ENCODE results near the gene UROC1. TPM values are rescaled to one million over a fixed set of nuclear protein-coding genes. Genes with fewer than 3 reads are reported as not detected.

Gene UROC1
- under 1 TPM; 0.09 to 0.29 (median 0.10) TPM for polyA plus RNA-seq (ENCODE audit: insufficient read length in 3 of 3)
- long read RNA-seq, donor 1 = 0 reads
- long read RNA-seq, donor 2 = 0 reads
- long read RNA-seq, donor 3 = 0 reads
- long read RNA-seq, donor 4 = 0 reads
- long read RNA-seq, donor 5 = 0 reads
- long read RNA-seq, donor 6 = 0 reads
- long read RNA-seq, donor 7 = 0 reads
- long read RNA-seq, donor 8 = 0 reads
- long read RNA-seq, donor 9 = 0 reads
- long read RNA-seq, donor 10 = 0 reads
- long read RNA-seq, donor 11 = 0 reads
- long read RNA-seq, donor 12 = 0 reads
- long read RNA-seq, donor 13 = 0 reads
- long read RNA-seq, donor 14 = 0 reads
- long read RNA-seq, donor 15 = 0 reads
- long read RNA-seq, donor 16 = 0 reads

- no peak for DNase-seq (ENCODE audit: extremely low read depth in 1 of 11, low read depth in 9 of 11, low spot score in 4 of 11)
These were observed at the start of gene UROC1 for GRCh38 chr3:126517291-126517951. TSS of gene UROC1 (minus strand) at chr3:126517773. CDS start at chr3:126517719, 54 bp downstream.

GRCh38 chr3:126562737-126563276 is 45.2 kb upstream of the UROC1 start:
- no peak for DNase-seq (ENCODE audit: extremely low read depth in 1 of 11, low read depth in 9 of 11, low spot score in 4 of 11)

DNA sequence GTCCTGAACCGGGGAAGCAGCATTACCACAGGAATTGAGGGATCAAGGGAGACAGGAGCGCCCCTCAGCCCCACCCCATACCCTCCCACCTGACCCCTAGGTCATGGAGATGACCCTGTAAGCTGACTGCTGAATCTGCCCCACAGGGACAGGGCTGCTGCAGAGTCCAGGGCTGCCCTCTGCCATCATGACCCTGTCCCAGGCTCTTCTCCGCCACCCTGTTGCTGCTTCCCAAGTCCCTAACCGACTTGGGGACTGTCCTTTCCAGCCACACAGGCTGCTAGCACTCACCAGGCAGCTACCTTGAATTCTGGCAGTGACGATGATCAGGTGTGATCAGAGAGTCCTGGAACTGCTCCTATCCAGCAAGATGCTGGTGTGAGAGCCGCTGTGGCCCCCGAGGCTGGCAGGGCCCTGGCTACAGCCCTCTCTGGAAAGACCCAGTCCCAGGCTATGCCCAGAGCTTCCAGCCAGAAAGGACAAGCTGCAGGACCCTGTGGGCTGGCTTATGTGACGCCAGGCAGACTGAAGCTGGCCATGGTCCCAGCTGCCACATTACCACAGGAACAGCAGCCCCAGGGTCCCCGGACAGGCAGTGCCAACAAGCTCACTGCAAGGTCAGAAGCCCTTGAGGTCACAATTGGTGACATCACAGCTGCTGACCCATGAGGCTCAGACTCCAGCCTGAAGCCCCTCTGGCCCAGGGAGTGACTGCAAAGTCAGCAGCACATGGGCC is 40.9 kb upstream of the UROC1 start, which contains the start of gene C3orf22:
Gene C3orf22, minus strand, starts transcription at position 597 of the 736 bp plus-strand sequence. CDS start 5,542 bp downstream, outside the sequence.
- no peak for DNase-seq (ENCODE audit: extremely low read depth in 1 of 11, low read depth in 9 of 11, low spot score in 4 of 11)

GRCh38 chr3:126557761-126558160 is 40.2 kb upstream of the UROC1 start:
- DNase-seq (ENCODE audit: extremely low read depth in 1 of 11, low read depth in 9 of 11, low spot score in 4 of 11) = no peak

DNA sequence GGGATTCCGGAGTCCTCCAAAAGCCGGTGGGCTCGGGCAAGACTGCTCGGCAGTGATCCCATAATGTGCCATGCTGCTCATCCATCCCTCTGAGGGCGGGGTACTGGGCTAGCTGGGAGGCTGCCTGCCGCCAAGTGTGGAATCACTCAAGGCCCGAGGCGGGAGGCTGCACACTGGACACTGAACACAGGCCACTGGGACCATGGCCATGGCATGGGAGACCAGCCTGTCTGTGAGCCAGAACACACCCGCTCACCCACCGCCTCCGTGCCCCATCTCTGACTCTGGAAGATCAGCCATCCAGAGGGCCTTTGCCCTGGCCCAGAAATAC is 39.8 kb upstream of the UROC1 start:
- no peak for DNase-seq (ENCODE audit: extremely low read depth in 1 of 11, low read depth in 9 of 11, low spot score in 4 of 11)

DNA sequence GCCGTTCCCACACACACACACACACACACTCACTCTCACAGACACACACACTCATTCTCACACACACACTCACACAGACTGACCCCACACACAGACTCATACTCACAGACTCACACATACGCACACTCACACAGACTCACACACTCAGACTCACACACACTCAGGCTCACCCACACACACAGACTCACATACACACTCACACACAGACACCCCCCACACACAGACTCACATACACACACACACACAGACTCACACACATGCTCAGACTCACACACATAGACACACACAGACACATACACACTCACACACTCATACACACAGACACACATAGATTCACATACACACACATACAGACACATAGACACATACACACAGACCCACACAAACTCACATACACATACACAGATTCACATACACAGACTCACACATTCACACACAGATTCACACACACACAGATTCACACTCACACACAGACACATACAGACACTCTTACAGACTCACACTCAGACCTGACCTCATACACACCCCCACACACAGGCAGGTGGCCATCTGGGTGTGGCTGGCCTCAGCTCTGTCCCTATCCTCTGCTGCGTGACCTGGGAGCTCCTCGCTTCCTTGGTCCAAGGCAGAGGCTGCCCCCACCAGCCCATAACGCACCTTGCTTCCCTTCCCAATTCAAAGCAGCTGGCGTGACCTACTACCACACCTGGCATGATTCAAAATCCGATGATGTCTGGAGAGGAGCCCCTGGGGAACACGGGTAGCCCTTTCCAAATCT is 39.3 kb upstream of the UROC1 start:
- DNase-seq (ENCODE audit: extremely low read depth in 1 of 11, low read depth in 9 of 11, low spot score in 4 of 11) = no peak

DNA sequence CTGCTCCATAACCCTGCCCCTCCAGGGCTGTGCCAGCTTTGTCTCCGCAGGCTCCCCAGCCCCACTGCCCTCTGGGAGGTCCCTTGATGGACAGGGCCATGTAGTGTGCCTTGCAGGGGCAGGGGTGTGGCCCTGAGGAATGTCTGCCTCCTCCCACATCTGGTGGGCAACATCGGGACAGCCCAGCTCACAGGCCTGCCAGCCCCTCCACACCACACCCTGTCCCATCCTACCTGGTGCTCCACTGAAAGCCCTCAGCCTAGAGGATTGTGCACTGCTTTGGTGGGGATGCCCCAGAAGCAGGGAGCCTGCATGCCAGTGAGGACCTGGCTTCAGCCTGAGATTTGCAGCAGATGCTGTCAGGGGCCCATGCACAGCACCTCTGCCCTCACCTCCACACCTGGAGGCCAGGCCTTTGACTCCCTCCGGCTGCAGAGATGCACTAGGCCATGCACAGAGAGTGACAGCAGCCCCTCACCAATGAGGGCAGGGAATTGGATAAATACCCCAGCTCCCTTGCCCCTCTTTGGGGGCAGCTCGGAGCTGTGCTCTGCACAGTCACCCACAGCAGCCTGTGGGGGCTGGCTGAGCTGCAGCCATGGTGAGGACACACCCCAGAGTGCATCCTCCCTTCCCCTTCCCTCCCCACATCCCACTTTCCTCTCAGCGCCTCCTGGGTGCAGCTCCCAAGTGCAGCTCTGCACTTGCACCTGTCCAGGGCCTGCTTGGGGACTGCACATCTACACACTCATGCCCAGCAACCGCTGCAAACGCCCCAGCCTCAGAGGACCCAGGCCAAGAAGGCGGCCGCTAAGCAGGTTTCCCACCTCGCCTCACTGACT is 38.4 kb upstream of the UROC1 start:
- DNase-seq (ENCODE audit: extremely low read depth in 1 of 11, low read depth in 9 of 11, low spot score in 4 of 11) = no peak

DNA sequence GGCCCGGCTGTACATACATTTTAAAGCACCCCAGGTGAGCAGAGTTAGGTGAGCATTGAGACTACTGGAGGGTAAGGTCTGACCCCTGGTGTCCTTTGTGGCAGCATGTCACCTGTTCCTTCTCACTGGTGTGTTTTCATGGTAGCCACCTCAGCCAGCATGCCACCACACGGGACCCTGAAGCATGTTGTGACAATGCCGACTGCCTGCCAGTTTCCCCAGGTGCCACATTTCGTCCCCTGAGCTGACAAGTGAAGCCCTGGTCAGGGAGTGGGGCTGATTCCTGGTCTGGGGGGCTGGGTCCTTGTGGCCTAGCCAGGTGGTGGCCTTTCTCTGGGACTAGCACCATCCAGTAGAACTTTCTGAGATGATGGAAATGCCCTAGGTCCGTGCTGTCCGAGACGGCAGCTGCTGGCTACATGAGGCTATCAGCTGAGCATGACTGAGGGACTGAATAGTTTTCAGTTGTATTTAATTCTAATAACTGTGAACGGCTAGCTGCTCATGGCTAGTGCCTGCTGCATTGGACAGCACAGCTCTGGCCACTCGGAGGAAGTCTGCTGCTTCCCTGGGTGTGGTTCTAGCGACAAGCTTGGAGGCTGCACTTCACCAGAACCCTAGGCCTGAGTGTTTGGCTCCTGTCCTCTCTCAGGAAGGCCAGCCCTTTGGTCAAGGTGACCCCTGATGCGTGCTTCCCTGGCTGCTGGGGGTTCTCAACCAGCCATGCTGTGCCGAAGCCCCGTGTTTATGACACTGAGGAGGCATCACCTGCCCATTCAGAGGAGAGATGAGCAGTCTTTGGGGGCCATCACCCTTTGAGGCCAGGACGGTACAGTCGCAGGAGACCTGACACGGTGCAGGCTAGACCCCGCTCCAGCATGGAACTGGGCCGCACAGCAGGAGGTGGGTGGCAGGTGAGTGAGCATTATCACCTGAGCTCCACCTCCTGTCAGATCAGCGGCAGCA is 37.3 kb upstream of the UROC1 start:
- no peak for DNase-seq (ENCODE audit: extremely low read depth in 1 of 11, low read depth in 9 of 11, low spot score in 4 of 11)

DNA sequence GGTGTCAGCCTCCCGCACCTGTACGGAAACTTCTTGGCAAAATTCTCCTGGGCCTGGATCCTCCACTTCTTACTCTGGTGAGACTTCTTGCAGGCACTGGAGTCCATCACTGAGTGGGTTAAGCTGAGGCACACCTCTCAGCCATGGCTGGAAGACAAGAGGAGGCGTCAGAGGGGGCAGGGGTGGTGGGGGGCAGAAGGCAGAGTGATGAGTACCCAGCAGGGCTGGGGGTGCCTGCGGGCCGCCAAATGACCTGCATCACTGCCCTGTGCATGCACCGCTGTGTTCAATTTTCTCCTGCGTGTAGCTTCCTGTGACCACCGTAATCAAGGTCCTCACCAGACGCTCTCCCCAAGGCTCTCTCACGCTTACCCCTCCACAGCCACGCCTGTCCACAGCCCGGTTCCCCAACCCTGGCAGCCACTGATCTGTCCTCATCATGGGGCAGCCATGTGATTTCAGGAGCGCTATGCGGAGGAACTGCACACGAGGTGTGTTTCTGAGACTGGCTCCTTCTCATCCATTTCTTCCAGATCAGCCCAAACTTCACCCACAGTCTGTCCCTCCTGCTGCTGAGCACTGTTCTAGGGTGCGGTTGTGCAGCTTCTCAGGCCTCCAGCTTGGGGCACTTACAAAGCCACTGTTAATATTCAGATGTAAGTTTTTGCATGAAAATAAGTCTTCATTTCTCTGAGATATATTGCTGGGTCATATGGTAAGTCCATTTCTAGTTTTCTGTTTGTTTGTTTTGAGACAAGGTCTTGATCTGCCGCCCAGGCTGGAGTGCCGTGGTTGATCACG is 35.9 kb upstream of the UROC1 start:
- DNase-seq (ENCODE audit: extremely low read depth in 1 of 11, low read depth in 9 of 11, low spot score in 4 of 11) = no peak

DNA sequence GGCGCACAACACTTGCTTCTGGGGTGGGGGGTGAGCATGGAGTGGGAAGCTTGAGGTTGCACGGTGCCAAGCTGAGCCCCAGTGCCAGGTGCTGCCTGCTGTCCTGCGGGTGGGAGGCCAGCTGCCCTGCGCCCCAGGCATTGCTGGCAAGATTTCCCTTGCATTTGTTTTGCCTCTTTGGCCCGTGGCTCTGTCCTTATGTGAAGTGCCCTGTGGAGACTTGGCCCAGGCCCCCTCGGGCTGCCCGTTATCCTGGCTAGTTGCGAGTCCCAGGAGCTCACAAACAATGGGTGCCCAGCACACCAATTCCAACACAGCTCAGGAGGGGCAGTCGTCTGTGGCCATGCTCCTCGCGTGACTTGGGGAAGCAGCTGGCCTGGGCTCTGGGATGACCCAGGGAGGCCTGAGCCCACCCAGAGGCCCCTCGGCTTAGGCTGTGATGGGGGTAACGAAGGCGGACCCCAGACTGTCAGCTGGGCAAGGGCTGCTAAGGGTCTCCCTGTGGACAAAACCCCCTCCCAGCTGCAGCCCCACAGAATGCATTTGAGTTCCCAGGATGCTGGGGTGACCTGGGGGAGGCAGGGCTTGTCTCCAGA is 35.2 kb upstream of the UROC1 start:
- no peak for DNase-seq (ENCODE audit: extremely low read depth in 1 of 11, low read depth in 9 of 11, low spot score in 4 of 11)

DNA sequence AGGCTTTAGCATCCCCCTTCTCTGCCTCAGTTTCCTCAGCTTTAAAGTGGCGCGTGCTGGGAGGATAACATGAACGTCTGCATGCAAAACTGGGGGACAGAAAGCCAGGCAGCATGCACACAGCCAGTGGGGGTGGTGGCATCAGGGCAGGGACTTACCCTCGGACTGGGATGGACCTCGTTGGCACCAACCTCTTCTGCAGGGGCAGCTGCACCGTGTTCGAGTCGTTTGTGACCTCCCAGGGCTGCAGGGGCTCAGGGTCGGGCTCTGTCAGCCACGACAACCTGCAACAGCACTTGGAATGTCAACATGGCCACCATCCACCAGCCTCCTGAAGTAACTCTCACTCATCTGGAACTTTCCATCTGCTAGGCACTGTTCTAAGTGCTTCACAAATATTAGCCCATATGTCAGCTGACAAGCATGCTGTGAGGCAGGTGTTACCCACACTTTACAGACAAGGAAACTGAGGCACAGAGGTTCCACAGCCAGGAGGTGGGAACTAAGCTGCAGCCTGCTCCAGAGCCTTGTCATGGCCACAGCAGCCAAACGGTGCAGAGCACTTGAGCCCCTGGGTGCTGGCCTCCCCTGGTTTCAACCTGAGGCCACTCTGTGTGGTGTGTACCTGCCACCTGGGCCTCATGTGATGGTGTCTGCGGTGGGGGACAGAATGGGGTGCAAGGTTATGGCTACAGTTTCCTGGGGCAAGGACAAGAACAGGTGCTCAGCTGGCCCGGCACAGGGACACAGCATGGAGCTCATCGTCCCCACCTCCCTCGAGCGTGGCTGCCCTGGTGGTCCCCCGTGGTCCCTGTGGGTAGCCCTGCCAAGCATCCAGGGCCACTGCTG is 34.5 kb upstream of the UROC1 start:
- DNase-seq (ENCODE audit: extremely low read depth in 1 of 11, low read depth in 9 of 11, low spot score in 4 of 11) = no peak

- no peak for DNase-seq (ENCODE audit: extremely low read depth in 1 of 11, low read depth in 9 of 11, low spot score in 4 of 11)
These were observed 33.7 kb upstream of the UROC1 start for GRCh38 chr3:126551121-126551838.

DNA sequence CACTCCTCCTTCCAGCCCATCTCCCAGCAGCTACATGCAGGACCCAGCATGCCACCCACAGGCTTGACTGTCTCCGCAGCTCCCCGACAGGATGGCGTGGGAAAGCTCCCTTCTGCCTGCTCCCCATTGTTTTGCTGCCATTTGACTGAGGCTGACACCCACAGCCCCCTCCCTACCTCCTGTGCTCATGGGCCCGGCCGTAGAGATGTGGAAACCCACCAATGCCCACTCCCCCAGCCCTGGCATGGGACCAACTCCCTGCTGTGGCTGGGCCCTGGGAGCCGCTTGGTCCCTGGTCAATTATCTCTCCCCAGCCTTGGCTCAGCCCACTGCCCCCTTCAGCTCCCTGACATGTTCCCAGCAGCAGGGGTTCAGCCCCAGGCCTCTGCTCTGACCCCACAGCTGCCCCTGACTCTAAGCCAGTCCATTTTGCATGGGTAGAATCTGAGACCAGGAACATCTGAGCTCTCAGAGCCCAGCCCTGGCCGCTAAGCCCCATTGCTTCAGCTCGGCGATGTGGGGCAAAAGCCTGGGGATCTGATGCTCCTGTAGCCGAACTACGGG is 33.0 kb upstream of the UROC1 start:
- no peak for DNase-seq (ENCODE audit: extremely low read depth in 1 of 11, low read depth in 9 of 11, low spot score in 4 of 11)

DNA sequence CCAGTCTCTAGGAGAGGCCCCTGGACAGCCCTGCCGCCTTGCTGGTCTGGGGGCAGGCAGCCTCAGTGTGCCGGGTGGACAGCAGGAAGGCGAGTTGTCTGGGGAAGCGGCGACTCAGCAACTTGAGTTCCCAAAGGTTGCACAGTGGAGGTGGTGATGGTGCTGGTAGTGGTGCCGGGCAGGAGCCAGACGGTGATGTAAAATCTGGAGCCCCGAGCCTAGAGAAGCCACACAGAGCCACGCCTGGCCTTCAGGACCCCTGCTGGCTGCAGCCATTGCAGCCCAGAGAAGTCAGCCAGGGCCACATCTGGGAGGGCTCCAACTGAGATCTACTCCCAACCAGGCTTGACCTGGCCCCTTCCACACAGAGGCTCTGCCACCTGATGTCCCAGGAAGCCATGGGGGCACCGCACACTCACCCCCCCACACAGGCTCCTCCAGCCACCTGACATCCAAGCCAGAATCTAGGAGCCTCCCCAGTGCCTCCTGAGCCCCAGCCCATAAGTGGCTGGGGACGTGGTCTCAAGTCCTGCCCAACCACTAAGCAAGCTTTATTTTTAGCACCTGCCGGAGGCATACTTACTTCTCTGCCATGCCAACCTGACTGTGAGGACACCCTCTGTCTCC is 32.4 kb upstream of the UROC1 start:
- no peak for DNase-seq (ENCODE audit: extremely low read depth in 1 of 11, low read depth in 9 of 11, low spot score in 4 of 11)
